Loucy (cell line): ENCODE data around the gene RBM14.

Experiments used
- H2AFZ ChIP-seq: fragments of 200-600 bp; sonication (generic); 2 replicates; pipeline ENCODE4 v1.6.0; 2016; ENCODE audit warnings: antibody characterized with exemption, mild to moderate bottlenecking, low read length, moderate library complexity
- H3F3A ChIP-seq: fragments of 200-600 bp; 2 replicates; pipeline ENCODE4 v1.6.0; 2016; ENCODE audit warnings: antibody characterized with exemption, low read depth, mild to moderate bottlenecking
- H3K27me3 ChIP-seq: fragments of 200-600 bp; sonication (generic); 2 replicates; pipeline ENCODE4 v1.6.1; 2014; ENCODE audit warnings: low read length, mild to moderate bottlenecking; ENCODE audit not compliant: insufficient read depth, poor library complexity, severe bottlenecking
- H3K36me3 ChIP-seq: fragments of 200-600 bp; sonication (generic); 2 replicates; pipeline ENCODE4 v1.6.1; 2016; ENCODE audit warnings: low read length; ENCODE audit not compliant: insufficient read depth
- H3K4me1 ChIP-seq: fragments of 200-600 bp; sonication (generic); 2 replicates; pipeline ENCODE4 v1.5.1; 2014; ENCODE audit warnings: low read length, mild to moderate bottlenecking; ENCODE audit not compliant: insufficient read depth, poor library complexity, severe bottlenecking
- H3K4me2 ChIP-seq: fragments of 200-600 bp; sonication (generic); 2 replicates; pipeline ENCODE4 v1.6.0; 2014; ENCODE audit warnings: antibody characterized with exemption, low read length, low read depth, mild to moderate bottlenecking; ENCODE audit not compliant: poor library complexity, severe bottlenecking
- H3K4me3 ChIP-seq: fragments of 200-600 bp; sonication (generic); 2 replicates; pipeline ENCODE4 v1.5.1; 2014; ENCODE audit warnings: low read length, mild to moderate bottlenecking, mixed read lengths; ENCODE audit not compliant: poor library complexity, severe bottlenecking
- H3K79me2 ChIP-seq: fragments of 200-600 bp; sonication (generic); 2 replicates; pipeline ENCODE4 v1.6.1; 2014; ENCODE audit warnings: low read length; ENCODE audit not compliant: insufficient read depth
- H3K9ac ChIP-seq: fragments of 200-600 bp; sonication (generic); 2 replicates; pipeline ENCODE4 v1.6.0; 2014; ENCODE audit warnings: mild to moderate bottlenecking, low read depth, low read length, moderate library complexity; ENCODE audit not compliant: poor library complexity, severe bottlenecking
- H3K9me2 ChIP-seq: fragments of 200-600 bp; sonication (generic); replicated peaks from 2 replicates; pipeline ENCODE4 v1.6.1; 2016; ENCODE audit warnings: low read depth, low read length, mixed read lengths
- H3K9me3 ChIP-seq: fragments of 200-600 bp; sonication (generic); 2 replicates; pipeline ENCODE4 v1.6.1; 2014; ENCODE audit warnings: mild to moderate bottlenecking, antibody characterized with exemption, low read length, low read depth; ENCODE audit not compliant: insufficient read depth
- H4K20me1 ChIP-seq: fragments of 200-600 bp; sonication (generic); 2 replicates; pipeline ENCODE4 v1.6.0; 2014; ENCODE audit warnings: antibody characterized with exemption, low read length, mild to moderate bottlenecking; ENCODE audit not compliant: insufficient read depth, poor library complexity, severe bottlenecking
- CTCF ChIP-seq: fragments of 200-600 bp; sonication (generic); conservative IDR thresholded peaks from 2 replicates; pipeline ENCODE4 v1.5.1; 2014; ENCODE audit warnings: mild to moderate bottlenecking, antibody characterized with exemption, low read length
- EZH2phosphoT487 ChIP-seq: fragments of 200-600 bp; IDR thresholded peaks from 2 replicates; pipeline ENCODE4 v1.6.1; 2018; ENCODE audit warnings: antibody characterized with exemption, mild to moderate bottlenecking, moderate library complexity, borderline replicate concordance

RBM14 gene

GRCh38 chr11:66607126-66607834 is 9.2 kb upstream of the RBM14 start:
- Histone ChIP-seq H2AFZ (no peak overlapping the region), H3K4me1 (peaks cover 12% of the 10 kb centered on the region), H3K27me3 (no peaks in the 10 kb centered on the region), H3K4me3 (no peak overlapping the region), H3K4me2 (no peak overlapping the region), H3K36me3 (no peaks in the 10 kb centered on the region), H3K9ac (no peak overlapping the region), H4K20me1 (no peaks in the 10 kb centered on the region), H3K9me3 (no peaks in the 10 kb centered on the region), H3F3A (no peaks in the 10 kb centered on the region), H3K79me2 (no peaks in the 10 kb centered on the region), H3K9me2 (no peaks in the 10 kb centered on the region)
- TF ChIP-seq CTCF (no peak), EZH2phosphoT487 (no peak)

GRCh38 chr11:66609721-66610617 is 6.5 kb upstream of the RBM14 start:
- Histone ChIP-seq H3K4me2 (peak overlapping the region; percentile 66), H3F3A (no peaks in the 10 kb centered on the region), H2AFZ (no peak overlapping the region), H3K27me3 (no peaks in the 10 kb centered on the region), H3K79me2 (peaks cover 4% of the 10 kb centered on the region; the same call in 1 of the 2 replicates), H4K20me1 (no peaks in the 10 kb centered on the region), H3K36me3 (no peaks in the 10 kb centered on the region), H3K9ac (peak overlapping the region; percentile 42), H3K4me1 (peaks cover 12% of the 10 kb centered on the region), H3K4me3 (peak overlapping the region; percentile 50), H3K9me2 (no peaks in the 10 kb centered on the region), H3K9me3 (no peaks in the 10 kb centered on the region)
- TF ChIP-seq EZH2phosphoT487 (no peak), CTCF (no peak)

- Histone ChIP-seq H2AFZ (no peak overlapping the region), H3K4me3 (no peak overlapping the region), H3K36me3 (no peaks in the 10 kb centered on the region), H3K9ac (no peak overlapping the region), H3K79me2 (peaks cover 26% of the 10 kb centered on the region), H3K9me3 (no peaks in the 10 kb centered on the region), H3K4me2 (no peak overlapping the region), H3K27me3 (peaks cover 6% of the 10 kb centered on the region), H3K4me1 (peaks cover 20% of the 10 kb centered on the region), H4K20me1 (peaks cover 9% of the 10 kb centered on the region), H3F3A (no peaks in the 10 kb centered on the region), H3K9me2 (no peaks in the 10 kb centered on the region)
- TF ChIP-seq EZH2phosphoT487 (no peak), CTCF (no peak)
Measured at GRCh38 chr11:66612458-66612857, 4.0 kb upstream of the RBM14 start.
